SK-N-MC (cell line): Measurements from ENCODE around the gene LMNA.

Experiments
- EZH2 ChIP-seq: fragments of 200-600 bp; sonication (generic); IDR thresholded peaks from one replicate; pipeline ENCODE4 v1.6.1; 2017; ENCODE audit warnings: antibody characterized with exemption
- POLR2AphosphoS5 ChIP-seq: IDR thresholded peaks from 2 replicates; pipeline ENCODE4 v1.6.1; 2012; ENCODE audit warnings: mild to moderate bottlenecking, low read depth, low read length, borderline replicate concordance

- no peak for TF ChIP-seq EZH2
- TF ChIP-seq POLR2AphosphoS5 = no peak
These were observed 16.9 kb upstream of the LMNA start for GRCh38 chr1:156097499-156098178.
